ENCODE results near the gene KCNA5.

KCNA5 gene

DNA sequence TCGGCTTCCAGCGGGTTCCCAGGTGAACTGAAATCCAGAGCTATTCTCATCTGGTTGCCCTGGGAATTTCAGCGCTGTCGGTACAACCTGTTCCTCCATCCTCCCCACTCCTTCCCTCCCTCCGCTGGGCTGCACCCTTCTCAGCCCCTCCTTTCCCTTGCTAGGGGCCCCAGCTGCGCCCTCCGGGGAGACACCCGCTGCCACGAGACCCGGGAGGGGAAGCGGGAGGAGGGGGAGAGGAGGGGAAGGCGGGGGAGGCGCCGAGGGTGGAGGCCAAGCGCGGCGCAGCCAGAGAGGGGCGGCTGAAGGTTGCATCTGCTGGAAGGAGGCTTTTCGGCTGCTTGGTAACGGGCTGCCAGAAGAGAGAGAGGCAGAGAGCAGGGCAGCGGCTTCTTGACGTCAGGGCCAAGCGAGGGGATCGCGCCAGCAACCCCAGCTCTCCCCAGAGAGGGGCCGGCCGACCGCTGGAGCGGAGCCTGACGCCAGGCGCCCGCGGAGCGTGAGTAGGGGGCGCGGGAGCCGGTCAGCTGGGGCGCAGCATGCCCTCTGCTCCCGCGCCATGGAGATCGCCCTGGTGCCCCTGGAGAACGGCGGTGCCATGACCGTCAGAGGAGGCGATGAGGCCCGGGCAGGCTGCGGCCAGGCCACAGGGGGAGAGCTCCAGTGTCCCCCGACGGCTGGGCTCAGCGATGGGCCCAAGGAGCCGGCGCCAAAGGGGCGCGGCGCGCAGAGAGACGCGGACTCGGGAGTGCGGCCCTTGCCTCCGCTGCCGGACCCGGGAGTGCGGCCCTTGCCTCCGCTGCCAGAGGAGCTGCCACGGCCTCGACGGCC is at the start of gene KCNA5:
Gene KCNA5, plus strand, starts transcription at position 291 of the 831 bp plus-strand sequence. Its CDS starts 269 bp downstream, at position 560.
- no peak for TF ChIP-seq CTCF (IDR thresholded peaks at IDR 0.05; ENCODE audit: insufficient read depth, missing control alignments)
- DNase-seq (ENCODE audit: insufficient read length, low spot score) (no peak), FAIRE-seq (no peak)

DNA sequence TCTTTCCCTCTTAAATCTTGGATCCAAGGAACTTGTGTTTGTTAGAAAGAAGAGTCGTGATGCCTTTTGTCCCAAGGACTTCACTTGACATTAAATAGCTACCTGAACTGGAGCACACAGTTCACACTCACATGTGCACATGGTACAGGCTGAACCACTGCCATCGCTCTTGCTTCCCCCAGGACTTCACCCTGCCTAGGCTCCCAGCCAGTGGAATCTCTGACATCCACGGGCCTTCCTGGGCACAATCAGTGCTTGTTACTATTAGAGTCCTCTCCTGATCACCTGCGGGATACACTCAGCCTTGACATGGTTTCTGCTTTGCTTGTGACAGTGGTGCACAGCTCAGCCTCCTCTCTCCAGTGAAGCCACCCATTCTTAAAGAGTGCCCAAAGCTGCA is 49.1 kb upstream of the KCNA5 start:
- TF ChIP-seq CTCF (IDR thresholded peaks at IDR 0.05; ENCODE audit: insufficient read depth, missing control alignments): no peak
- FAIRE-seq (no peak), DNase-seq (ENCODE audit: insufficient read length, low spot score) (no peak)

- DNase-seq (ENCODE audit: insufficient read length, low spot score) (no peak), FAIRE-seq (no peak)
- no peak for TF ChIP-seq CTCF (IDR thresholded peaks at IDR 0.05; ENCODE audit: insufficient read depth, missing control alignments)
Measured at GRCh38 chr12:4996714-4997113, 47.0 kb upstream of the KCNA5 start.

- FAIRE-seq: no peak
- TF ChIP-seq CTCF (IDR thresholded peaks at IDR 0.05; ENCODE audit: insufficient read depth, missing control alignments): no peak
- no peak for DNase-seq (ENCODE audit: insufficient read length, low spot score)
Measured at GRCh38 chr12:4997939-4998338, 45.7 kb upstream of the KCNA5 start.

- TF ChIP-seq CTCF (IDR thresholded peaks at IDR 0.05; ENCODE audit: insufficient read depth, missing control alignments): no peak
- FAIRE-seq (no peak), DNase-seq (ENCODE audit: insufficient read length, low spot score) (no peak)
Measured at GRCh38 chr12:5000204-5000603, 43.5 kb upstream of the KCNA5 start.

DNA sequence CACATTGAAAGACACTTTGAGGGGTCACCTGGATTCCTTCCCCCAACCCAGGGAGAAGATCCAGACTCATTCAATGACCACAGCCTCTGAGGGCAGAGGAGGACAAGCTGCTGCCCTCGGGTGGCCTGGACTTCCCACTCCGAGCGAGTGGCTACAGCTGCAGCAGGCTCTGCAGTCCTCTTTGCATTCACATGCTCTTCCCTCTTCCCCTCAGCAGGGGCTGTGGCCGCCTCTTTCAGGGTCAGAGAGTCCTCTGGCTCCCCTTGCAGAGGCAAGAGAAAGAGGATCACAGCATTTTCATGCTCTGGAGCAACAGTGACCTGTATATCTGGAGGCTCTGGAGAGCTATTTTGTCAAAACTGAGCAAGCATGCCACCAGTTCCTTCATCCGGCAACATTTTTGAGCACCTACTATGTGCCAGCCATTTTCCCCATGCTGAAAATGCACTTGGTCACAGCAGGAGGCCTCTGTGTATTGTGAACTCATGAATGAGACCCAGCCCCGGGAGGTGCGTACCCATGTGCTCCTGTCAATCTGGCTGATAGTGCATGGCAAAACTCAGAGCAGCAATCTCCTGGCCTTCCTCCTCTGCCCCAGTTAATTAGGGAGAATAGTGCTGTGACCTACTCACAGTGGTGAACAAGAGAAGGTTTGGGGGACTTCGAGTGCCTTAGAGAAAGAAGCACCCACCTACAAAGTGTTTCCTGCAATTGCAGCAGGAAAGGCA is 42.9 kb upstream of the KCNA5 start:
- TF ChIP-seq CTCF (IDR thresholded peaks at IDR 0.05; ENCODE audit: insufficient read depth, missing control alignments): no peak
- DNase-seq (ENCODE audit: insufficient read length, low spot score) (no peak), FAIRE-seq (no peak)
